ENCODE data around the gene EEPD1. TPM values are rescaled to one million over a fixed set of nuclear protein-coding genes. Genes with fewer than 3 reads are reported as not detected.

EEPD1 gene
- total RNA-seq, 6 experiments from 2014 or later, result 5.9 to 18.6 (median 10.6) TPM

- Histone ChIP-seq H3K4me1 (peaks cover 0 to 31% (median 7%) of the 10 kb centered on the region in 4 donors), H3K27ac (peak overlapping the region in 2 of 3 donors; percentile 40 to 52), H3K27me3 (no peaks in the 10 kb centered on the region), H3K9me3 (no peaks in the 10 kb centered on the region), H3K4me3 (no peak overlapping the region), H3K36me3 (no peaks in the 10 kb centered on the region)
- peak; percentile 30 to 40 (median 32) for ATAC-seq
- WGBS (ENCODE audit: insufficient coverage, low coverage, low lambda C conversion rate, missing lambda C conversion rate), result 43% methylated on average over 6 of the region's 7 CpGs
- DNase-seq, result no peak
- no peak for TF ChIP-seq POLR2A (IDR thresholded peaks at IDR 0.05)
- TF ChIP-seq, protein P1, sequence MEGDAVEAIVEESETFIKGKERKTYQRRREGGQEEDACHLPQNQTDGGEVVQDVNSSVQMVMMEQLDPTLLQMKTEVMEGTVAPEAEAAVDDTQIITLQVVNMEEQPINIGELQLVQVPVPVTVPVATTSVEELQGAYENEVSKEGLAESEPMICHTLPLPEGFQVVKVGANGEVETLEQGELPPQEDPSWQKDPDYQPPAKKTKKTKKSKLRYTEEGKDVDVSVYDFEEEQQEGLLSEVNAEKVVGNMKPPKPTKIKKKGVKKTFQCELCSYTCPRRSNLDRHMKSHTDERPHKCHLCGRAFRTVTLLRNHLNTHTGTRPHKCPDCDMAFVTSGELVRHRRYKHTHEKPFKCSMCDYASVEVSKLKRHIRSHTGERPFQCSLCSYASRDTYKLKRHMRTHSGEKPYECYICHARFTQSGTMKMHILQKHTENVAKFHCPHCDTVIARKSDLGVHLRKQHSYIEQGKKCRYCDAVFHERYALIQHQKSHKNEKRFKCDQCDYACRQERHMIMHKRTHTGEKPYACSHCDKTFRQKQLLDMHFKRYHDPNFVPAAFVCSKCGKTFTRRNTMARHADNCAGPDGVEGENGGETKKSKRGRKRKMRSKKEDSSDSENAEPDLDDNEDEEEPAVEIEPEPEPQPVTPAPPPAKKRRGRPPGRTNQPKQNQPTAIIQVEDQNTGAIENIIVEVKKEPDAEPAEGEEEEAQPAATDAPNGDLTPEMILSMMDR (IDR thresholded peaks at IDR 0.05), result no peak
- intact Hi-C loops (cut with DNase I), result no loop called here
Observed at GRCh38 chr7:36264123-36264801, 111.2 kb downstream of the EEPD1 start.

GRCh38 chr7:36264913-36265516 lies 112.0 kb downstream of the EEPD1 start:
- TF ChIP-seq, protein P1 (IDR thresholded peaks at IDR 0.05), result no peak
- no peak for TF ChIP-seq POLR2A (IDR thresholded peaks at IDR 0.05)
- no peak for DNase-seq
- intact Hi-C loops (cut with DNase I), result no loop called here
- no peaks in the 10 kb centered on the region for H3K27me3 ChIP-seq
- 83% methylated on average over 5 of the region's 6 CpGs for WGBS (ENCODE audit: insufficient coverage, low coverage, low lambda C conversion rate, missing lambda C conversion rate)
- H3K4me1 ChIP-seq, result peaks cover 0 to 31% (median 7%) of the 10 kb centered on the region in 4 donors
- no peaks in the 10 kb centered on the region for H3K9me3 ChIP-seq
- H3K36me3 ChIP-seq, result no peaks in the 10 kb centered on the region
- H3K4me3 ChIP-seq, result no peak overlapping the region
- peak in 2 of 4 donors; percentile 25 to 50 for ATAC-seq
- H3K27ac ChIP-seq, result peak overlapping the region; percentile 0 to 52 (median 40)

DNA sequence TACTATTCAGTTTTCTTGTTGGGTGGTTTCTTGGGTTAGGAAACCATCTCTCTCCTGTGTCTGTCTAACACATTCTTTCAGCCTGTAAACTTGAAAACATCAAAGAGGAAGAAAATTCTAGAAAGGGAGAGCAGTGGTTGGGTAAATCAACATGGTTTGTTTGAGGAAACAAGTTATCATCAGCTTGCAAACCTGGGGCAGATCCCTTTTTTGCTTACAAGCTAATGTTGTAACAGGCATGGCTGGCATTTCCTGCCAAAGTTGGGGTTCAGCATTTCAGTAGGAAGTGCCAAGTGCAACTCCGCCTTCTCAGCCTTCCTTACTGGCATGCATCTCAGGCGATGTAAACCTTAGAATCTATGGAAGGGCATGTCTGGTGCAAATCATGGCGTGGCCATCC lies 112.6 kb downstream of the EEPD1 start:
- intact Hi-C loops (cut with DNase I), result no loop called here
- TF ChIP-seq, protein P1 (IDR thresholded peaks at IDR 0.05), result no peak
- no peak for TF ChIP-seq POLR2A (IDR thresholded peaks at IDR 0.05)
- Histone ChIP-seq H3K4me1 (peaks cover 0 to 31% (median 7%) of the 10 kb centered on the region in 4 donors), H3K36me3 (no peaks in the 10 kb centered on the region), H3K27me3 (no peaks in the 10 kb centered on the region), H3K9me3 (no peaks in the 10 kb centered on the region), H3K27ac (peak overlapping the region; percentile 7 to 52 (median 40)), H3K4me3 (no peak overlapping the region)
- ATAC-seq, result peak; percentile 27 to 59 (median 44)
- DNase-seq, result no peak
- 47% methylated on average over 2 of the region's 3 CpGs for WGBS (ENCODE audit: insufficient coverage, low coverage, low lambda C conversion rate, missing lambda C conversion rate)

DNA sequence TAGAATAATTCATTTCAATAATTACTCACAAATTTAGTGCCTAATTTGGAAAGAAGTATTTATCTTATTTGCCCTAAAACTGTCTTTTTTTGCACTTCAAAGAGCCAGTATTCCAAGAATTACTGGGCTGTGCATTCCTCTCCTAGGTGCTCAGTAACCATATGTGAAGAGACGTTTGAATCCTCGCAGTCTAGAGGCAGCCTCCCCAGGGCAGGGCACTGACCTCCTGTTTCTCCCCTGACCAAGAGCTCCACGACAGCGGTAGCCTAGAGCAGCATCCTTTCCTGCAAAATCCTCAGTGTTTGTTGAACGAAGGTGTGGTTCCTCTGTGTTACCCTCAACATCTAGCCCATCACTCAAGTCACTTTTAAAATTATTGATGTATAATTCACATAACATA lies 113.1 kb downstream of the EEPD1 start:
- Histone ChIP-seq H3K27ac (peak overlapping the region; percentile 7 to 52 (median 40)), H3K4me1 (peaks cover 0 to 31% (median 7%) of the 10 kb centered on the region in 4 donors), H3K9me3 (no peaks in the 10 kb centered on the region), H3K4me3 (no peak overlapping the region), H3K27me3 (no peaks in the 10 kb centered on the region), H3K36me3 (no peaks in the 10 kb centered on the region)
- ATAC-seq, result no peak
- 65% methylated on average over 4 of the region's 5 CpGs for WGBS (ENCODE audit: insufficient coverage, low coverage, low lambda C conversion rate, missing lambda C conversion rate)
- no peak for TF ChIP-seq POLR2A (IDR thresholded peaks at IDR 0.05)
- TF ChIP-seq, protein P1 (IDR thresholded peaks at IDR 0.05), result no peak
- intact Hi-C loops (cut with DNase I), result no loop called here
- DNase-seq, result no peak
